GM12874 (cell line): ENCODE measurements around the gene DNAJC15.

ENCODE experiments used
- TF ChIP-seq, protein P1 (sequence below): IDR thresholded peaks from 2 replicates; pipeline ENCODE4 v1.5.1; 2011; ENCODE audit warnings: low read depth, mild to moderate bottlenecking, control low read depth, low read length, moderate library complexity; ENCODE audit not compliant: insufficient read depth

Gene DNAJC15

DNA sequence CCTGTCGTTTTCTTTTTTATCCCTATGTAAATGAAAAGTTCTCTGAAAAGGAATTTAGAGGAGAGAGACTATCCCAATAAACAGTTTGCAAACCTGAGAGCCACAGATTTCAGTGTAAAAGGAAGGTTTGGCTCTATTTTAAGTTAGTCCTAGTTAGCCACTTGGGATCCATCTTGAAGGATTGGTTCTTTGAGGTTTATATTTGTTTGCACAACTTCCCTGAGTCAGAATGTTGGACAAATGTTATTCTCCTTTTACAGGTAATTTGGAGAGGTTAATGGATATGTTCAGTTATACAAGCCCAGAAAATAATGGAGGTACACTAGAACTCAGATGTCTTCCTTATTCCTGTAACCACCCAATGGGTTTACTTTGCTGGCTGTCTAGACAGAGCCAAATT, 2.6 kb upstream of the DNAJC15 start:
- TF ChIP-seq, protein P1, sequence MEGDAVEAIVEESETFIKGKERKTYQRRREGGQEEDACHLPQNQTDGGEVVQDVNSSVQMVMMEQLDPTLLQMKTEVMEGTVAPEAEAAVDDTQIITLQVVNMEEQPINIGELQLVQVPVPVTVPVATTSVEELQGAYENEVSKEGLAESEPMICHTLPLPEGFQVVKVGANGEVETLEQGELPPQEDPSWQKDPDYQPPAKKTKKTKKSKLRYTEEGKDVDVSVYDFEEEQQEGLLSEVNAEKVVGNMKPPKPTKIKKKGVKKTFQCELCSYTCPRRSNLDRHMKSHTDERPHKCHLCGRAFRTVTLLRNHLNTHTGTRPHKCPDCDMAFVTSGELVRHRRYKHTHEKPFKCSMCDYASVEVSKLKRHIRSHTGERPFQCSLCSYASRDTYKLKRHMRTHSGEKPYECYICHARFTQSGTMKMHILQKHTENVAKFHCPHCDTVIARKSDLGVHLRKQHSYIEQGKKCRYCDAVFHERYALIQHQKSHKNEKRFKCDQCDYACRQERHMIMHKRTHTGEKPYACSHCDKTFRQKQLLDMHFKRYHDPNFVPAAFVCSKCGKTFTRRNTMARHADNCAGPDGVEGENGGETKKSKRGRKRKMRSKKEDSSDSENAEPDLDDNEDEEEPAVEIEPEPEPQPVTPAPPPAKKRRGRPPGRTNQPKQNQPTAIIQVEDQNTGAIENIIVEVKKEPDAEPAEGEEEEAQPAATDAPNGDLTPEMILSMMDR: no peak

DNA sequence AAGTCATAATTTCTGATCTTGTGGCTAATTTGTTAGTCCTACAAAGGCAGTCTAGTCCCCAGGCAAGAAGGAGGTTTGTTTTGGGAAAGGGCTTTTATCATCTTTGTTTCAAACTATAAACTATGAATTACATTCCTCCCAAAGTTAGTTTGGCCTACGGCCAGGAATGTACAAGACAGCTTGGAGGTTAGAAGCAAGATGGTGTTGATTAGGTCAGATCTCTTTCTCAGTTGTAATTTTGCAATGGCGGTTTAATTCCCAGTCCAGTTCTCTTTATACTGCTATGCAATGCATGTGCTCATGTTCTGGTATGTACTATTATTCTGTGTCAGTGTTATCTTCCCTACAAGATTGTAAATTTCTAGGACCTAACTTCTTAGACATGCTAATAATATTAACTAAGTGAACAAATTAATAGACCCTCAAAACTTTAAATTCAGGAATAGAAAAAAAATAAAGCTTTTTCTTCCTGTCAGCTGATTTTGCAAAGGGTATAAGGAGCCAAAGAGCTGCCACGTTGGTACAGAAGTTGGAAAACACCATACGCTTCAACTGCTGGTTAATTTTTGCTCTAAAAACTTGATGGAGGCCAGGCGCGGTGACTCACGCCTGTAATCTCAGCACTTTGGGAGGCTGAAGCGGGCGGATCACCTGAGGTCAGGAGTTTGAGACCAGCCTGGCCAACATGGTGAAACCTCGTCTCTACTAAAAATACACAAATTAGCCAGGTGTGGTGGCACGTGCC, 1.3 kb upstream of the DNAJC15 start:
- TF ChIP-seq, protein P1: no peak

DNA sequence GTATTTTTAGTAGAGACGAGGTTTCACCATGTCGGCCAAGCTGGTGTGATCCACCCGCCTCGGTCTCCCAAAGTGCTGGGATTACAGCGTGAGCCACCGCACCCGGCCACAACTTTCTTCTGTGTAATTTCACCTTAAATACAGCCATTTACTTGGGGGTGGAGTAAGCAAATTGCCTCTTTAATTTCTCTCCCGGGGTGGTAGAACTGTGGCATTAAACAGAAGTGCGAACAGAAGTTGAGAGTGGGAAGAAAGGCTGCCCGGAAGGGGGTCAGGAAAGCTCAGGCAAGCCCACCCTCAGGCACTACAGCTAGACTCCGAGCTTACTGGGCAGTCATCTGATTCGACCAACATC, 475 bp upstream of the DNAJC15 start:
- TF ChIP-seq, protein P1: no peak

DNA sequence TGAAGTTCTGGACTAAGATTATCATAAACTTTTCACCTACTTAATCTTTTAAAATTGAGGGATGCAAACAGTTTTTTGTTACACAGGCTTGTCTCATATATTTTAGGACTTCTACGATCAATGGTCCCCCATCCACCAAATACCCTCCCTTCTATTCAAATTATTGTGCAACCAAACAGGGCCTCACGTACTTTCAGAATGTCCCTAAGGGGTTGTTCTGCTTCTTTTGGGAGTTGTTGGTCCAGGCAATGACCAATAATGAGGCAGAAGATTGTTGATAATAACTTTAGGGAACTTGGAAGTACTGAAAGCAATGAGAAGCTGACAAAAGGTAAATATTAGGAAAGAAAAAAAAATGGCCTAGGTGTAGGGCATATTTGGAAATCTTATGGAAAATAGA, 2.9 kb downstream of the DNAJC15 start:
- TF ChIP-seq, protein P1: no peak

DNA sequence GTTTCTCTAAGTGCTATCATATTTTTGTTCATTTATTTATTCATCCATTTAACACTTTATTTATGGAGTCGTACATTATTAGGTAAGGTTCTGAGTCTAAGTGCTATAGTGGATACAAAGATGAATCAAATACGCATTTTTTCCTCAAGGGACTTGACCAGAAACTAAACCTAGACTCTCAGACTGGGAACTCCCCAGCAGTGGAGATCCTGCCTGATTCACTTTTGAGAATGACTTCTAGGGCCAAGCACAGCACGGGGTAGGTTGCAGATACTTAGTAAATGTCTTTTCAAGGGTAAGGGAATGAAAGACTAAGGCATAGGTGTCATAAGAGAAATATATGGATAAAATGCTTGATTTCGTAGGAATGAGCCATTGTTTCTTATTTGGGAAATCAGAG, 7.2 kb downstream of the DNAJC15 start:
- TF ChIP-seq, protein P1: no peak

DNA sequence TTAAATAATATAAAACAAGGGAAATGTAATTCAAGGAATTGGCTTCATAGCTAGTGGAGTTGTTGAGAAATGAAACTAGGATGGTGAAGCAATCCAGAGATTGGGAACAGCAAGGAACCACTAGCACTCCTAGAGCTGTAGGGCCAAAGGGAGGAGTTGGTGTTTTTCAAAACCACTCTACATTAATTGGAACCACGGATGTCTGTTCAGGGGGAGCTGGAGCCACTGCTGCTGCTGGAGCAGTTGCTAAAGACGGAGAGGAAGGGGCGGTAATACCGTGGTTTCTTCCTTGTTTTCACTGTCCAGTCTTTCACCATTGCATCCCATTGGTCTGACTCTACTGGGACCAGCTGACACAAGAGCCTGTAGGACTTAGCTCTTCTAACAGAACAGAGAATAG, 8.5 kb downstream of the DNAJC15 start:
- TF ChIP-seq, protein P1: no peak

DNA sequence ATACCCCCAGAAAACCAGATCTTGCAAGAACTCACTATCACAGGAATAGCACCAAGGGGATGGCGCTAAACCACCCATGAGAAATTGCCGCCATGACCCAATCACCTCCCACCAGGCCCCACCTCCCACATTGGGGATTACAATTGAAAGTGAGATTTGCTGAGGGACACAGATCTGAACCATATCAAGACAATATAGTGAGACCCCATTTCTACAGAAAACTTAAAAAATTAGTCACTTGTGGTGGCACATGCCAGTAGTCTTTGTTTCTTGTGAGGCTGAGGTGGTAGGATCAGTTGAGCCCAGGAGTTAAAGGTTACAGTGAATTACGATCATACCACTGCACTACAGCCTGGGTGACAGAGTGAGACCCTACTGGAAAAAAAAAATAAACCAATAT, 9.7 kb downstream of the DNAJC15 start:
- TF ChIP-seq, protein P1: no peak
